ENCODE data around the gene LIMCH1.

DNA sequence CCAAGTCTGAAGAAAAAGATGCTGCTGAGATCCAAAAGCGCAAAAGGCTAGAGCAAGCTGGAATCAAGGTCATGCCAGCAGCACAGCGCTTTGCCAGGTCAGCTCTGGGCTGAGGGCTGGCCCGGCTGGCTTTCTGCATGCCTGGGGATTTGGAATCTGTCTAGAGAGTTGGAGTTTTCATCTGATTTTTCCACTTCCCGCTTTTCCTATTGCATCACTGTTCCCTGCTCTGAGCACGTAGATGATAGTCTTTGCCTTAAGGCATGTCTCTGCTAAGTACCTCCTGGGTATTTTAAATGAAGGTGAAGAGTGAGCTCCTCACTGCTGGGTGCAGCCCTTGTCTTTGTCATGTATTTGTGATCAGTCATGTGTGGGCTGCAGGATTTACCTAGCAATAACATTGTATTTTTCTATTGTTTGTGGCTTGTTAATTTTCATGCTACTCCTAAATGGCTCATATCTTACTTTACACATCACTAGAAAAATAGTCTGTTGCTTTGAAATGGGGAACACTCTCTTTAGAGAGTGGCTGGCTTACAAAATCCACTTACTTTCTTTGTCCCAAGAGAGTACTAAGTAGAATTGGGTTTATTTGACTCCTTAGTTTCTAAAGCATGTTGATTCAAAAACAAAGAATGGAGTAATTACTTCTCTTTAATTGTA lies 82.8 kb downstream of the LIMCH1 start:
- TF ChIP-seq GATA2 (IDR thresholded peaks at IDR 0.05; ENCODE audit: low read depth, low read length), result no peak
- no peak for TF ChIP-seq GATA3 (IDR thresholded peaks at IDR 0.05; ENCODE audit: low read depth, low read length)

Measured in SH-SY5Y (cell line).